PFSK-1 (cell line): ENCODE results near the gene IFITM10.

ENCODE experiments used
- FOXP2 ChIP-seq: optimal IDR thresholded peaks from 2 replicates; pipeline ENCODE3; 2011; ENCODE audit warnings: borderline replicate concordance, control low read depth, inconsistent platforms; ENCODE audit not compliant: insufficient read depth; ENCODE audit errors: extremely low read length, extremely low read depth
- POLR2AphosphoS5 ChIP-seq: IDR thresholded peaks from 2 replicates; pipeline ENCODE4 v1.6.1; 2012; ENCODE audit warnings: low read depth, mild to moderate bottlenecking, control low read depth, low read length, moderate library complexity
- REST ChIP-seq, 2 experiments: IDR thresholded peaks; 2 replicates each; pipeline versions ENCODE4 v1.6.1 to v1.8.0; 2011 to 2012; ENCODE audit warnings: low read depth in 2 of 2, low read length in 2 of 2, control low read depth in 1 of 2, inconsistent platforms in 1 of 2, mild to moderate bottlenecking in 1 of 2, moderate library complexity in 1 of 2; ENCODE audit not compliant: insufficient read depth in 1 of 2
- SIN3A ChIP-seq: IDR thresholded peaks from 2 replicates; pipeline ENCODE4 v1.6.1; 2012; ENCODE audit warnings: mild to moderate bottlenecking, low read length, moderate library complexity, borderline replicate concordance; ENCODE audit not compliant: insufficient read depth
- TAF1 ChIP-seq: IDR thresholded peaks from 2 replicates; pipeline ENCODE4 v1.6.1; 2012; ENCODE audit warnings: low read length, control low read depth, borderline replicate concordance; ENCODE audit not compliant: insufficient read depth

The IFITM10 gene

GRCh38 chr11:1771273-1771672 is 20.9 kb upstream of the IFITM10 start:
- TF ChIP-seq TAF1 (no peak), POLR2AphosphoS5 (no peak), SIN3A (no peak), REST (IDR thresholded peaks at IDR 0.05; ENCODE audit: insufficient read depth in 1 of 2, low read depth in 2 of 2, low read length in 2 of 2) (no peak), FOXP2 (no peak)

- TF ChIP-seq FOXP2 (no peak), SIN3A (no peak), POLR2AphosphoS5 (no peak), REST (IDR thresholded peaks at IDR 0.05; ENCODE audit: insufficient read depth in 1 of 2, low read depth in 2 of 2, low read length in 2 of 2) (no peak), TAF1 (no peak)
Measured at GRCh38 chr11:1770528-1770927, 20.1 kb upstream of the IFITM10 start.

DNA sequence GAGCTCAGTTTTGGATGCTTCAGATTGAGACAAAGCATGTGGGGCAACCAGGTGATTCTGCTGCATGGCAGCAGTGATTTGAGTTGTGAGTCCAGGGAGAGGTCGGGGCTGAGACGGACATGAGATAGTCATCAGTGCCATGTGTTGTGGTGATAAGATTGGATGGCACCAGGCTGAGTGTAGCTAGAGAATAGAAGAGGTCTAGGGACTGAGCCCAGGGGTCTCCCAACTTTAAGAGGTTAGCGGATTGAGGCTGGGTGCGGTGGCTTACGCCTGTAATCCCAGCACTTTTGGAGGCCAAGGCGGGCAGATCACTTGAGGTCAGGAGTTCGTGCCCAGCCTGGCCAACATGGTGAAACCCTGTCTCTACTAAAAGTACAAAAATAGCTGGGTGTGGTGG is 19.7 kb upstream of the IFITM10 start:
- TF ChIP-seq REST (IDR thresholded peaks at IDR 0.05; ENCODE audit: insufficient read depth in 1 of 2, low read depth in 2 of 2, low read length in 2 of 2) (no peak), POLR2AphosphoS5 (no peak), TAF1 (no peak), FOXP2 (no peak)

DNA sequence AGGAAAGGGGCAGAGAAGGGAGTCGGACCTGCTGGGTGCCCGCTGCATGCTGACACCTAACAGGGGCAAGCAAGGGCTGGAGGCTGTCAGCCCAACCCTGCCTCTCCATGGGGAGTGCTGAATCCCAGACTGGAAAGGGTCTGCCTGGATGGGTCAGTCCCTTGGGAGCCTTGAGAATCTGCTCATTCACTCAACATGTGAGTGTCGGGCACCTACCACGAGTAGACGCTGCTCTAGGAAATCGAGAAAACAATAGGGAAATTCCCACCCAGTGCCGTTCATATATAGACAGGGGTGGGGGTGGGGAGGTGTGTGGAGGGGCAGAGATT is 17.7 kb upstream of the IFITM10 start:
- TF ChIP-seq REST (IDR thresholded peaks at IDR 0.05; ENCODE audit: insufficient read depth in 1 of 2, low read depth in 2 of 2, low read length in 2 of 2) (no peak), FOXP2 (no peak), SIN3A (no peak), TAF1 (no peak), POLR2AphosphoS5 (no peak)

- no peak for TF ChIP-seq POLR2AphosphoS5
- TF ChIP-seq REST (IDR thresholded peaks at IDR 0.05; ENCODE audit: insufficient read depth in 1 of 2, low read depth in 2 of 2, low read length in 2 of 2), result no peak
- TF ChIP-seq SIN3A, result no peak
- TF ChIP-seq TAF1, result no peak
- TF ChIP-seq FOXP2, result no peak
Measured at GRCh38 chr11:1767399-1768140, 17.2 kb upstream of the IFITM10 start.
